HG03095 (cell line): Measurements from ENCODE around the gene GPATCH4.
"Not testable (repeated sequence)": the region's sequence is repeated elsewhere in the genome, so short reads cannot be mapped to it uniquely, and the experiment has no call there.

Experiments
- ATAC-seq: cut with Tn5 transposase; IDR thresholded peaks from one replicate; pipeline ENCODE4 v1.9.1; 2021; ENCODE audit warnings: moderate library complexity; ENCODE audit not compliant: unreplicated experiment

The GPATCH4 gene

GRCh38 chr1:156598731-156599432, 2.4 kb downstream of the GPATCH4 start:
- ATAC-seq = no peak

GRCh38 chr1:156598125-156598524, 3.2 kb downstream of the GPATCH4 start:
- no peak for ATAC-seq

GRCh38 chr1:156596426-156596825, 4.9 kb downstream of the GPATCH4 start:
- no peak for ATAC-seq

GRCh38 chr1:156595016-156595415, 6.3 kb downstream of the GPATCH4 start:
- ATAC-seq = no peak

- ATAC-seq = no peak
These were observed 7.1 kb downstream of the GPATCH4 start for GRCh38 chr1:156594190-156594589.

GRCh38 chr1:156593661-156593989, 7.7 kb downstream of the GPATCH4 start:
- no peak for ATAC-seq

GRCh38 chr1:156592910-156593660, 8.2 kb downstream of the GPATCH4 start:
- no peak for ATAC-seq

GRCh38 chr1:156592158-156592909, 8.9 kb downstream of the GPATCH4 start:
- ATAC-seq = no peak

GRCh38 chr1:156591432-156592157, 9.7 kb downstream of the GPATCH4 start, which contains the start of gene NAXE:
Gene NAXE (plus strand): TSS chr1:156591776. CDS start chr1:156591805, 29 bp downstream.
- ATAC-seq = peak; percentile 77

- no peak for ATAC-seq
These were observed 10.2 kb downstream of the GPATCH4 start for GRCh38 chr1:156591181-156591431.

GRCh38 chr1:156590326-156591180, 10.7 kb downstream of the GPATCH4 start:
- no peak for ATAC-seq

- ATAC-seq = no peak
These were observed 11.7 kb downstream of the GPATCH4 start for GRCh38 chr1:156589546-156589945.

- ATAC-seq = not testable (repeated sequence)
These were observed 13.4 kb downstream of the GPATCH4 start for GRCh38 chr1:156587927-156588326.

- no peak for ATAC-seq
These were observed 14.3 kb downstream of the GPATCH4 start for GRCh38 chr1:156586892-156587477.

GRCh38 chr1:156586323-156586722, 15.0 kb downstream of the GPATCH4 start:
- no peak for ATAC-seq

- ATAC-seq = no peak
These were observed 16.5 kb downstream of the GPATCH4 start for GRCh38 chr1:156584813-156585212.

- no peak for ATAC-seq
These were observed 17.3 kb downstream of the GPATCH4 start for GRCh38 chr1:156583821-156584622.

- ATAC-seq = no peak
These were observed 18.8 kb downstream of the GPATCH4 start for GRCh38 chr1:156582388-156583017.
